Measurements from ENCODE around the gene ECE1.
"Not testable (repeated sequence)": the region's sequence is repeated elsewhere in the genome, so short reads cannot be mapped to it uniquely, and the experiment has no call there.

- TF ChIP-seq, protein P1, sequence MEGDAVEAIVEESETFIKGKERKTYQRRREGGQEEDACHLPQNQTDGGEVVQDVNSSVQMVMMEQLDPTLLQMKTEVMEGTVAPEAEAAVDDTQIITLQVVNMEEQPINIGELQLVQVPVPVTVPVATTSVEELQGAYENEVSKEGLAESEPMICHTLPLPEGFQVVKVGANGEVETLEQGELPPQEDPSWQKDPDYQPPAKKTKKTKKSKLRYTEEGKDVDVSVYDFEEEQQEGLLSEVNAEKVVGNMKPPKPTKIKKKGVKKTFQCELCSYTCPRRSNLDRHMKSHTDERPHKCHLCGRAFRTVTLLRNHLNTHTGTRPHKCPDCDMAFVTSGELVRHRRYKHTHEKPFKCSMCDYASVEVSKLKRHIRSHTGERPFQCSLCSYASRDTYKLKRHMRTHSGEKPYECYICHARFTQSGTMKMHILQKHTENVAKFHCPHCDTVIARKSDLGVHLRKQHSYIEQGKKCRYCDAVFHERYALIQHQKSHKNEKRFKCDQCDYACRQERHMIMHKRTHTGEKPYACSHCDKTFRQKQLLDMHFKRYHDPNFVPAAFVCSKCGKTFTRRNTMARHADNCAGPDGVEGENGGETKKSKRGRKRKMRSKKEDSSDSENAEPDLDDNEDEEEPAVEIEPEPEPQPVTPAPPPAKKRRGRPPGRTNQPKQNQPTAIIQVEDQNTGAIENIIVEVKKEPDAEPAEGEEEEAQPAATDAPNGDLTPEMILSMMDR (IDR thresholded peaks at IDR 0.05; ENCODE audit: extremely low read depth in 1 of 2, insufficient read depth in 1 of 2, low read depth in 1 of 2, low read length in 2 of 2) = not testable (repeated sequence)
- not testable (repeated sequence) for TF ChIP-seq POLR2A (IDR thresholded peaks at IDR 0.05; ENCODE audit: low read depth, low read length); EZH2 (IDR thresholded peaks at IDR 0.05; ENCODE audit: borderline replicate concordance, low read depth, low read length, severe bottlenecking); MYC (IDR thresholded peaks at IDR 0.05; ENCODE audit: low read depth, low read length); POLR2AphosphoS5 (IDR thresholded peaks at IDR 0.05; ENCODE audit: insufficient read depth, low read depth, low read length); JUN (IDR thresholded peaks at IDR 0.05; ENCODE audit: borderline replicate concordance, insufficient read depth, insufficient read length, low read depth); MAX (IDR thresholded peaks at IDR 0.05; ENCODE audit: insufficient read depth, insufficient read length)
Measured at GRCh38 chr1:21228224-21228623, 62.0 kb downstream of the ECE1 start.
